CMK (cell line): ENCODE measurements around the gene LACRT.
"Not testable (repeated sequence)": the region's sequence is repeated elsewhere in the genome, so short reads cannot be mapped to it uniquely, and the experiment has no call there.

ENCODE experiments used
- DNase-seq: peaks from one replicate; pipeline ENCODE4 v3.0.0-alpha.2; 2010; ENCODE audit warnings: low read depth

Gene LACRT

DNA sequence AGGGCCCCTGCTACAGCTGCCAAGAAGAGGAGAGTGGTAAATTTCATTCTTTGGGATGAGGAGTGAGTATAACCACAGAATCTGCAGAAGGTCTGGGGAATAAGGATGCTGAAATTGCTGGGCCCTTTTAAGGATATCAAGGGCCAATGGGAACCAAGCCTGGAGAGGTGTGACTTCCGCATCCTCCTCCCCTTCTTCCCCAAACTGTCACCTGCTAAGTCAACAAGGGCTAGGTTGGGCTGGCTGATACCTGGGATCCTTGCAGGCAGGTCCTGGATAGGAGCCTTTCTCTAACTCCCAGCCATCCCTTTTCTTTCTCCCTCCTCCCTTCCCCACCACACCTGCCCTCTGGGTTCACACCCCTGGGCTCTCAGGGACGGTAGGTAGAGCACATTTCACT, at the start of gene LACRT:
LACRT (minus strand) TSS at position 101 of the 400 bp plus-strand sequence; CDS start at position 47, 54 bp downstream.
- no peak for DNase-seq

DNA sequence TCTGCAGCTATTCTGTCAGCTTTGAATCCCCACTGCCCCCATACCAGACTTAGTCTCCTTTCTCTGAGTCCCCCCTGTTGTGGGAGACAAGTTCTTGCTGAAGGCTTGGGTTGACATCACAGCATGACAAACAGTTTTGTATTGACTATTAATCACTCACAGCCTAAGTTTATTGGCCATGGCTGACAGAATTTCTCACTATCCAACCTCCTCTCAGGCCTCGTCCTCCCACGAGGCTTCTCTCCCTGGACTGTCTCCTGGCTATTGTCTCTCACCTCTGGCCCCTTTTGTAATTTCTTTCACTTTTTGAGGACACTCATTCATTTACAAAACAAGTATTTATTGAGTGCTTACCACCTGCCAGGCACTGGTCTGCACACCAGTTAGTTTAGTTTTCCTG, 48.7 kb upstream of the LACRT start:
- DNase-seq = no peak

GRCh38 chr12:54682674-54683073, 48.0 kb upstream of the LACRT start:
- no peak for DNase-seq

GRCh38 chr12:54680374-54680773, 45.7 kb upstream of the LACRT start:
- DNase-seq = peak; percentile 2

- no peak for DNase-seq
Observed at GRCh38 chr12:54678131-54678530, 43.4 kb upstream of the LACRT start.

DNA sequence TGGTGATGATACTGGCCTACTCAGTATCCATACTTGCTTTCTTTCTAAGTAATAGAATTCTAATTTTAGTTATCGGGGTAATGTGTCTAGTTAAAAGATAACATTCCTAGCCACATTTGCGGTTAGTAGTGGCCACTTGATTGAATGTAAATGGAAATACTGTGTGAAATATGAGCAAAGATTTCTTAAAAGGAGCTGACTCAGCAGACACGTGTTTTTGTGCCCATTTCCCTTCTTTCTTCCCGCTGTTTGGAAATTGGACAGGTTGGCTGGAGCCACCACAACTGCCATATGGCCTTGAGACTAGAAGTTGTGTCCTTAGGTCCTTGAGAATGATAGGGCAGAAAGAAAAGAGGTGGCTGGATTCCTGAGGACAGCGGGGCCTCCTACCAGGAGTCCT, 33.2 kb upstream of the LACRT start:
- DNase-seq = peak; percentile 2

GRCh38 chr12:54666008-54666407, 31.3 kb upstream of the LACRT start:
- no peak for DNase-seq

- DNase-seq = not testable (repeated sequence)
Observed at GRCh38 chr12:54665022-54665635, 30.4 kb upstream of the LACRT start.

GRCh38 chr12:54663603-54664002, 28.9 kb upstream of the LACRT start:
- DNase-seq = no peak

GRCh38 chr12:54662026-54662425, 27.3 kb upstream of the LACRT start:
- no peak for DNase-seq

GRCh38 chr12:54661048-54661447, 26.4 kb upstream of the LACRT start:
- DNase-seq = no peak

DNA sequence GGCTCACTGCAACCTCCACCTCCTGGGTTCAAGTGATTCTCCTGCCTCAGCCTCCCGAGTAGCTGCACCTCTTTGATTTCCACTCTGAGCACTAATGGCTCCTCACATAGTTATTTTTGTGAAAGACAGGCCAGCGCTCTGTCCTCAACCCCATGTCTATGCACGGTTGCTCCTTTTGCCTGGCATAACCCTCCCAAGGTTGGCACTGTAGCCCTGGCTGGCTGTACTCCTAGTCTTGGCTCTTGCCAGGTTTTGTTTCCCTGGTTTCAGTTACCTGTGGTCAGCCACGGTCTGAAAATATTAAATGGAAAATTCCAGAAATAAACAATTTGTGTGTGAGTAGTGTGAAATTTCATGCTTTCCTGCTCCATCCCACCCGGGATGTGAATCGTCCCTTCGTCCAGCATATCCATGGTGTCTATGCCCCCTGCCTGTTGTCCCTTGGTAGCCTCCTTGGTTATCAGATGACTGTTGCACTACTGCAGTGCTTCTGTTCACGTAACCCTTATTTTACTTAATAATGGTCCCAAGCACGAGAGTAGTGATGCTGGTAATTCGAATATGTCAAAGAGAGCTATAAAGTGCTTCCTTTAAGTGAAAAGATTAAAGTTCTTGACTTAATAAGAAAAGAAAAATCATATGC, 25.7 kb upstream of the LACRT start:
- no peak for DNase-seq

GRCh38 chr12:54658306-54659264, 23.9 kb upstream of the LACRT start:
- DNase-seq = peak; percentile 15

DNA sequence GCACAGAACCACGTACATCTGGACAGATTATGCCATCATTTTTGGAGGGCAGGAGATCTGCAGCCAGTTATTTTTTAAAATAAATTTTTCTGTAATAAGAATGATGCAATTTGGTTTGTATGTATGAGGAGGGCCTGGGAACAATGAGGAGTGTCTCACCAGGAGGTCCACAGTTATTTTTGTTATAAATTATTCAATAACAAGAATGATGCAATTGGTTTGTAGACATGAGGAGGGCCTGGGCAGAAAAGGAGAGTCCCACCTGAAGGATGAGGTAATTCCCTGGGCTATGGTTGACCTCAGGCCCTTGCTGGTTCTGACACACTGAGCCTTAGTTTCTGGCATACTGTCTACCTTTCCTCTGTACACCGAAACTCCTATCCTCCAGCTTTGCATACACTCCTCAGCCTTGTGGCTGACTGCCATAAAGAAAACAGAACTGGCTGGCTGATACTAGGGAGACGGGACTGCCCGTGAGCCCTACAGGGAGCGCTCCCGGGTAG, 22.5 kb upstream of the LACRT start:
- DNase-seq = no peak

GRCh38 chr12:54654926-54655325, 20.2 kb upstream of the LACRT start:
- DNase-seq = no peak

- DNase-seq = no peak
Observed at GRCh38 chr12:54653025-54653424, 18.3 kb upstream of the LACRT start.

GRCh38 chr12:54650889-54651288, 16.2 kb upstream of the LACRT start:
- no peak for DNase-seq

- no peak for DNase-seq
Observed at GRCh38 chr12:54650409-54650808, 15.7 kb upstream of the LACRT start.

GRCh38 chr12:54649825-54650224, 15.1 kb upstream of the LACRT start:
- no peak for DNase-seq

DNA sequence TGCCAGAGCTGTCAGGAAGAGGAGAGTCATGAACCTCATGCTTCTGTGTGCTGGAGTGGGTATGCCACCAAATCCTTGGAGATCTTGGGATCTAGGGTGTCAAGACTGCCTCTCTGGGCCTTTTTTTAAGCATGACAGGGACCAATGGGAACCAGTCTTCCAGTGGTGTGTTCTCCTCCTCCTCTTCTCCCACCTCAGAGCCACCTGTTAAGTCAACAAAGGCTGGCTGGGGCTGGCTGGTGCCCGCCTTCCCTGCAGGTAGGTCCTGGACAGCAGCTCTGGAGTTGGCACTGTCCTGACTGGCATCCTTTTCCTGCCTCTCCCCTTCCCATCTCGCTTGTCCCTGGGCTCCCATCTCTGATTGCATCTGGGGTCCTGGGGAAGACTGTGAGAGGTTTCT, 13.6 kb upstream of the LACRT start, which contains the start of gene DCD:
DCD (minus strand) TSS at position 101 of the 400 bp plus-strand sequence; CDS start at position 39, 62 bp downstream.
- no peak for DNase-seq

- no peak for DNase-seq
Observed at GRCh38 chr12:54641554-54641953, 6.9 kb upstream of the LACRT start.

GRCh38 chr12:54641089-54641488, 6.4 kb upstream of the LACRT start:
- DNase-seq = no peak
